Peyer's patch (tissue), 4 donors: ENCODE measurements around the gene CABCOCO1. TPM values are rescaled to one million over a fixed set of nuclear protein-coding genes. Genes with fewer than 3 reads are reported as not detected.

ENCODE experiments used
- DNase-seq, 3 donors: peaks; one replicate each; pipeline ENCODE4 v3.0.0-alpha.2; 2017 to 2019
- H3K27ac ChIP-seq, 4 donors: fragments of 200-600 bp; sonication (generic); one replicate each; pipeline ENCODE4 v1.5.1; 2016 to 2019
- H3K27me3 ChIP-seq, 2 donors: fragments of 200-600 bp; sonication (generic); one replicate each; pipeline ENCODE4 v1.5.1; 2019
- H3K36me3 ChIP-seq, 3 donors: fragments of 200-600 bp; sonication (generic); one replicate each; pipeline ENCODE4 v1.5.1; 2016 to 2019
- H3K4me1 ChIP-seq, 4 donors: fragments of 200-600 bp; sonication (generic); one replicate each; pipeline ENCODE4 v1.5.1; 2016 to 2019
- H3K4me3 ChIP-seq, 4 donors: fragments of 200-600 bp; sonication (generic); 1 replicate in 3 of 4; 2 replicates in 1 of 4; pipeline ENCODE4 v1.5.1; 2016 to 2019; ENCODE audit warnings: mild to moderate bottlenecking in 1 of 4
- H3K9me3 ChIP-seq, 4 donors: fragments of 200-600 bp; sonication (generic); one replicate each; pipeline ENCODE4 v1.5.1; 2016 to 2019; ENCODE audit warnings: mild to moderate bottlenecking in 1 of 4
- POLR2A ChIP-seq, 2 donors: fragments of 450-650 bp; IDR thresholded peaks; one replicate each; pipeline ENCODE4 v1.5.1; 2017; ENCODE audit warnings: antibody characterized with exemption in 2 of 2, mild to moderate bottlenecking in 2 of 2, moderate library complexity in 2 of 2
- total RNA-seq, 4 donors: library from RNA; depleted of rRNA; stranded (reverse); fragments of >200 nt; gene quantifications; one replicate each; pipeline ENCODE4 v1.1.0, GENCODE V29; 2016
- TF ChIP-seq, protein P1 (sequence below), 6 experiments: fragments of 450-650 bp in 4 of 6; fragments of 200-600 bp in 2 of 6; sonication (generic) in 1 of 6; IDR thresholded peaks; one replicate each; pipeline ENCODE4 v1.5.1; 2017 to 2019; ENCODE audit warnings: antibody characterized with exemption in 6 of 6, mild to moderate bottlenecking in 3 of 6, moderate library complexity in 1 of 6

CABCOCO1 gene
- total RNA-seq, 4 donors from 2014 or later, result not detected

DNA sequence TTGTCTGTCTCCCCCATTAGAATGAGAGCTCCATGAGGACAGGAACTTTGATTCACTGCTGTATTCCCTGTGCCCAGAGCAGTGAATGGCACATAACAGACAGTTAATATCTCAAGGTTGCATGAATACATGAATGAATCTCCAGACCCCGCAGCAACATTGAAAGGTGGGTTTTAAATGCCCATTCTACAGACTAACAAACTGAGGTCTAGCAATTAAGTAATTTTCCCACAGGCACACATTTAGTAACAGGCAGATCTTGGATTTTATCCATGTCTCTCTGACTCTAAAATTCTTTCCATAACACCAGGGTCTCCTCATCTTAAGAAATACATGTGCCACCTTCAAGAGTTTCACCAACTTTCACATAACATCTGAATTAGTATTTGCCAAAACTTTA lies 134.1 kb downstream of the CABCOCO1 start:
- no peak overlapping the region for H3K4me3 ChIP-seq
- H3K4me1 ChIP-seq, result no peaks in the 10 kb centered on the region
- no peak for DNase-seq
- no peak overlapping the region for H3K27ac ChIP-seq
- no peak for TF ChIP-seq POLR2A (IDR thresholded peaks at IDR 0.05)
- TF ChIP-seq, protein P1, sequence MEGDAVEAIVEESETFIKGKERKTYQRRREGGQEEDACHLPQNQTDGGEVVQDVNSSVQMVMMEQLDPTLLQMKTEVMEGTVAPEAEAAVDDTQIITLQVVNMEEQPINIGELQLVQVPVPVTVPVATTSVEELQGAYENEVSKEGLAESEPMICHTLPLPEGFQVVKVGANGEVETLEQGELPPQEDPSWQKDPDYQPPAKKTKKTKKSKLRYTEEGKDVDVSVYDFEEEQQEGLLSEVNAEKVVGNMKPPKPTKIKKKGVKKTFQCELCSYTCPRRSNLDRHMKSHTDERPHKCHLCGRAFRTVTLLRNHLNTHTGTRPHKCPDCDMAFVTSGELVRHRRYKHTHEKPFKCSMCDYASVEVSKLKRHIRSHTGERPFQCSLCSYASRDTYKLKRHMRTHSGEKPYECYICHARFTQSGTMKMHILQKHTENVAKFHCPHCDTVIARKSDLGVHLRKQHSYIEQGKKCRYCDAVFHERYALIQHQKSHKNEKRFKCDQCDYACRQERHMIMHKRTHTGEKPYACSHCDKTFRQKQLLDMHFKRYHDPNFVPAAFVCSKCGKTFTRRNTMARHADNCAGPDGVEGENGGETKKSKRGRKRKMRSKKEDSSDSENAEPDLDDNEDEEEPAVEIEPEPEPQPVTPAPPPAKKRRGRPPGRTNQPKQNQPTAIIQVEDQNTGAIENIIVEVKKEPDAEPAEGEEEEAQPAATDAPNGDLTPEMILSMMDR (IDR thresholded peaks at IDR 0.05), result no peak
- no peaks in the 10 kb centered on the region for H3K27me3 ChIP-seq
- H3K9me3 ChIP-seq, result no peaks in the 10 kb centered on the region
- H3K36me3 ChIP-seq, result no peaks in the 10 kb centered on the region

DNA sequence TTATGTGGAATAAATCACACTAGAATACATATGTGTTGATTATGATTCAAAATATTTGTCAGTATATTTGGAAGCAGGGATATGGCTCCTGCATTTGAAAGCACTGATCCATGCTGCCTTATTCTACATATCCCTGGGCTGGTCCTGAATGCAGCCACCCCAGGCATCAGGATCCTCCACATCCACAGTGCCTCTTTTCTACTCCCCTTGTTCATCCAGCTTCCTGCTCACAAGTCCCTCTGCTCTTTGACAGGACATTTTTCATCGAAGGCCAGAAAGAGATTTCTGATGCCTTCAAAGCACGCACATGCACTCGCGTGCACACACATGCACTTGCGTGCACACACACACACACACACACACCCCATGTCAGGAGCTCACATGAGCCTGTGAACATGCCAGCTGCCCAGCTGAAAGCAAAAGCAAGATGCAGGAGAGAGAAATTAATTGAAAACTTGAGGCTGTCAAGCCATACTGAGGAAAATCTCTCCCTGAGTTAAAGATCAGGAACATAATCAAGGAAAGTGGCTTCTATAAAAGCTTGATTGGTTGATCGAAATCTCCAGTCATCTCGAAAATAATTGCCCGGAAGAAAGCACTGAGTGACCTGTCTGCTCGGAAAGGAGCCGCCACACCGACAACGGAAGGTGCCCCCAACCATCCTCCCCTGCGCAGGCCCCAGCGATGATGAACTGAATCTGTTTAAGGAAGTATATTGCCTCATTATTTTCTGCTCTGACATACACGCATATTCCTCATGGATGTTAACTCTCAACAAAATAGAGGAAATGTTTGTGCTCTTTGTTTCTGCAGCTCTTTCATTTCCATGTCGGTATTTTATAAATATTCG lies 134.8 kb downstream of the CABCOCO1 start:
- Histone ChIP-seq H3K9me3 (no peaks in the 10 kb centered on the region), H3K27me3 (no peaks in the 10 kb centered on the region), H3K27ac (no peak overlapping the region), H3K4me3 (no peak overlapping the region), H3K36me3 (no peaks in the 10 kb centered on the region), H3K4me1 (no peaks in the 10 kb centered on the region)
- DNase-seq, result no peak
- TF ChIP-seq POLR2A (IDR thresholded peaks at IDR 0.05), result no peak
- TF ChIP-seq, protein P1 (IDR thresholded peaks at IDR 0.05), result no peak

DNA sequence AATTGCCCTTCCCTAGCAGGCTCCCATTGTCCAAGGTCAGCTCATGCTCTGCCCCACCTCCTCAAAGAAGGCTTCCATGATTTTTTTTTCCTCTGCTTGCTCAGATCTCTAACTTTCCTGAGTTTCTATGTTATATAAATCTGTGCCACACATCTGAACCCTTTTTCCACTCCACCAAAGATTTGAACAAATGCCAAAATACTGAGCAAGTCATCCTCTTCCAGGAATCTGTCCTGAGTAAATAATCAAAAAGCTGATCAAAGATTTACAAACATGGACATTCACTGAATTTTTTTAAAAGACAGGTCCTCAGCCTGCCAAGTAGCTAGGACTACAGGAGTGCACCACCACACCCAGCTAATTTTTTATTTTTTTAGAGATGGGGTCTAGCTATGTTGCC lies 136.0 kb downstream of the CABCOCO1 start:
- Histone ChIP-seq H3K4me3 (no peak overlapping the region), H3K27ac (no peak overlapping the region), H3K36me3 (no peaks in the 10 kb centered on the region), H3K4me1 (no peaks in the 10 kb centered on the region), H3K27me3 (no peaks in the 10 kb centered on the region), H3K9me3 (no peaks in the 10 kb centered on the region)
- no peak for DNase-seq
- TF ChIP-seq, protein P1 (IDR thresholded peaks at IDR 0.05), result no peak
- TF ChIP-seq POLR2A (IDR thresholded peaks at IDR 0.05), result no peak

DNA sequence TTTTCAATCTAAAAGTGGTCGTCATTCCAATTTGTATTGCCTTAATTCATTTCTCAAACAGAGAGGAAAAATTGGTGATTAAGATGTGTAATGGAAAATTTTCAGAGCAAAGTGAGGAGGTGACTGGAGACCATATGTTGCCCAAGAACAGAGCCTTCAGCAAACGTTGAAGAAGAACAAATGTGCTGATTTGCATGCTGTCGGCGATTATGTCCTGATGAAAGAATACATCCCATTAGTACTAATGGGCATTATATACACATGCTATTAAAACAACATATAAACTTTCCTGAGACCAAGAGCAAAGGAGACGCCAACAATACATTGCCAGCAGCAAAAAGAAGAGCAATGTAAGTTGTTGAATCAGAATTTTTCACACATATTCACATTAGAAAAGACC lies 138.8 kb downstream of the CABCOCO1 start:
- no peak for DNase-seq
- no peak for TF ChIP-seq POLR2A (IDR thresholded peaks at IDR 0.05)
- TF ChIP-seq, protein P1 (IDR thresholded peaks at IDR 0.05), result no peak
- no peak overlapping the region for H3K27ac ChIP-seq
- H3K27me3 ChIP-seq, result no peaks in the 10 kb centered on the region
- no peaks in the 10 kb centered on the region for H3K36me3 ChIP-seq
- H3K4me1 ChIP-seq, result no peaks in the 10 kb centered on the region
- no peak overlapping the region for H3K4me3 ChIP-seq
- H3K9me3 ChIP-seq, result no peaks in the 10 kb centered on the region

DNA sequence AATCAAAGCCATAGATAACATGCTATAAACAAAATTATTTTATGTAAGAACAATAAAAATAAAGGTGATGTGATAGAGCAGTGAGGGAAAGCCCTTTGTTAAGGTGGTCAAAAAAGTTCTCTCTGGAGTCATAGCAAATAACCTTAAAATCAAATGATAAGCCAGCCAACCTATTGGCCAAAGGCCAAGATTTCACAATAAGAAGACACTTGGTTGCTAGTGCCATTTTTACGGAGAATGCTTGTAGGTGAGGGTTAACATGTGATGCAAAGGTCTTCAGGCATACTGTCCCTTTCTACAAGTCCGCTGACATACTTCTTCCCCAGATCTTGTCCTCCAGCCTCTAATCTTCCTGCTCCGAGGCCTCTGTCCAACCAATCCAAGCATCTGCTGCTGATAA lies 140.5 kb downstream of the CABCOCO1 start:
- H3K27ac ChIP-seq, result no peak overlapping the region

More for the DNA sequence above, 140.5 kb downstream of the CABCOCO1 start:
- TF ChIP-seq POLR2A (IDR thresholded peaks at IDR 0.05), result no peak
- TF ChIP-seq, protein P1 (IDR thresholded peaks at IDR 0.05), result no peak
- Histone ChIP-seq H3K36me3 (no peaks in the 10 kb centered on the region), H3K27me3 (no peaks in the 10 kb centered on the region), H3K4me1 (no peaks in the 10 kb centered on the region), H3K9me3 (no peaks in the 10 kb centered on the region), H3K4me3 (no peak overlapping the region)
- DNase-seq, result no peak
